ENCODE measurements around the gene MAN2A1.

DNA sequence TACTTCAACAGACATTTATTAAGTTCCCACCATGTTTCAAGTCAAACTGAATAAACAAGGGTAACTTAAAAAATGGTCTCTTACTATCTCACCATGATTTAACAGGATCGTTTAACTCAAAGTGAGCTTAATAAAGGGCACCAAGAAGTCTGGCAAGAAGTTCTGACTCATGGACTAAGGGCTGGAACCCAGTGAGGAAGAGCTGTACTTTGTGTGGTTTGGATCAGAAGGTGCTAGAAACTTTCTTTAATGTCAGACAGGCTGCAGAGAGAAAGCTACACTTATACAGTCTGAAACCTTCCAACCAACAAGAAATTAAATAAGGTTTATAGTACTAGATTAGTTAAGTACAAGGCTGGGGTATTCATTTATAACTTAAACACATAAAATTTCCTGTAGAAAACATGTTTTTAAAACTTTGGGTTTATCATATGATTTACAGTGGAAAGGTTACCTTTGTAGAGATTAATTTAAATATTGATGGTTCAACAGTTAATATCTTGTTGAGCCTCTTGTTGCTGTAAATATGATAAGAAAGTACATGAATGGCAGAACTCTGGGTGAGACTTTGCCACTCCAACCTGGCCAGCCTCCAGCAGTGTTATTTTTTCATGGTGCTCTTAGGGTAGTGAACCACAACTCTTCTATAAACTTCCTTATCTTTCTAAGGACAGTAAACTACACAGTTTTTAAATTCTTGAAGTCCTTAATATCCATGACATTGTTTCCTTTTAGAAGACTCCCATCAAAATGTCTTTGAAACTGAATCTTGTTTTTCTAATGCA, 162.8 kb downstream of the MAN2A1 start:
- TF ChIP-seq CTCF (IDR thresholded peaks at IDR 0.05; ENCODE audit: low read length) (no peak), EZH2 (optimal IDR thresholded peaks at IDR 0.05; ENCODE audit: low read depth, low read length) (no peak), EZH2phosphoT487 (IDR thresholded peaks at IDR 0.05; ENCODE audit: low read length) (no peak)

All from MM.1S (cell line).